Central memory CD4-positive, alpha-beta T cell (primary cell): ENCODE results near the gene PUS7L.
"Not testable (repeated sequence)": the region's sequence is repeated elsewhere in the genome, so short reads cannot be mapped to it uniquely, and the experiment has no call there.

Source experiments
- DNase-seq: peaks from one replicate; pipeline ENCODE4 v3.0.0; 2022

The PUS7L gene

DNA sequence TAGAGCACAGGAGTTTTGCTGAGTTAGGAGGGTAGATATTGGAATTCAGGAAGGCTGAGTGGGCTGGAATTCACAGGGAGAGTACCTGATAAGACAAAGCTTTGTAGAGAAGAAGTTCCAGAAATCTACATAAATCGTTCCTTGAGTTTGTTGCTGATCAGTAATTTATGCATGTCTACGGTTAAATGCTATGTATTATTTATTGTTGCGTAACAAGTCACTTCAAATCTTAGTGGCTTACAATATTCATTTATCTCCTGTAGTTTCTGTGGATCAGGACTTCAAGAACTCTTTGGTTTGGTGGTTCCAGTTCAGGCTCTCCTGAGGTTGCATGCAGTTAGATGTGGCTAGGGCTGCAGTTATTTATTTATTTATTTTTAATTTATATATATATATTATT lies 7.8 kb downstream of the PUS7L start:
- no peak for DNase-seq

DNA sequence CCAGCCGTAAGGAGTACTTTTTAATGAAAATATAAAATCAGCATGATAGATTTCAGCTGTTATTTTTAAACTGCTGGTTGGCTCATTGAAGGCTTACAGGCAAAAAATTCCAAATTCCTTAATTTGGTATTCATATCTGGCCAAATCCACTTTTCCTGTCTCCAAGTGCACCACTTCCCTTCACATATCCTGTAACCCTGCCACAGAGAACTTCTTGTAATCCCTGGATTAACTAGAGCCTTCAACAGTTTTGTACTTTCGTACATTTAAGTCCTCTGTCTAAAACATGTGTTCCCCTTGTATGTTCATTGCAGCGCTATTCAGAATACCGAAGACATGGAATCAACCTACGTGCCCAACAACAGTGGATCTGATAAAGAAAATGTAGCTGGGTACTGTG lies 9.6 kb downstream of the PUS7L start:
- no peak for DNase-seq

DNA sequence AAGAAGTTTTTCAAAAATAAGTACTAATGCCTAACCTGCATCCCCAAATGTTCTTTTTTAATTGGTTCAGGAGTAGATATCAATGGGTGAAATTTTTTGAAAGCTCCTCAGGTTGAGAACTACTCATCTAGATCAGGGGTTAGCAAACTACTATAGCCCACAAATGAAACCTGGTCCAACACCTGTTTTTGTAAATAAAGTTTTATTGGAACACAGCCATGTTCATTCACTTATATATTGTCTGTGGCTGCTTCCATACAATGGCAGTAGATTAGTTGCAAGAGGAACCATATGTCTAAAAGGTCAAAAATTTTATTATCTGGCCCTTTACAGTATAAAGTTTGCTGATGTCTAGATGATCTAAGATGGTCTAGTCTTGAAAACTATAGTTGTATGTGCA lies 13.8 kb downstream of the PUS7L start:
- DNase-seq, result no peak

DNA sequence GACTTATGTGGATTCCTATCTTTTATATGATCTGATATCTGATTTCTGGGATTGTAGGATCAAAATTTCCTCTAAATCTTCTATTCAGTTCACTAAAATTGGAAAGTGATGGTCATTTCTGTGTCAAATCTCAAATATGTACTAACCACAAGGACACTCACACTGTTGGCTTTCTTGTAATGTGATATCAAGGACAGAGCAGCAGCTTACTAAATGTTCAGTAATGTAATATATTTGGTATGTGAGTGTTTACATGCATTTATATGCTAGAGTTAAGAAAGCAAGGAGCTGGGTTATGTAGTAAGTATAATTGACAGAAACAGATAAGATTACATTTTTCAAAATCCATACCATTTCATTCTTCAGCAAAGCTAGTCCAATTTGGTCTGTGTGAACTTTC lies 16.5 kb downstream of the PUS7L start:
- no peak for DNase-seq

DNA sequence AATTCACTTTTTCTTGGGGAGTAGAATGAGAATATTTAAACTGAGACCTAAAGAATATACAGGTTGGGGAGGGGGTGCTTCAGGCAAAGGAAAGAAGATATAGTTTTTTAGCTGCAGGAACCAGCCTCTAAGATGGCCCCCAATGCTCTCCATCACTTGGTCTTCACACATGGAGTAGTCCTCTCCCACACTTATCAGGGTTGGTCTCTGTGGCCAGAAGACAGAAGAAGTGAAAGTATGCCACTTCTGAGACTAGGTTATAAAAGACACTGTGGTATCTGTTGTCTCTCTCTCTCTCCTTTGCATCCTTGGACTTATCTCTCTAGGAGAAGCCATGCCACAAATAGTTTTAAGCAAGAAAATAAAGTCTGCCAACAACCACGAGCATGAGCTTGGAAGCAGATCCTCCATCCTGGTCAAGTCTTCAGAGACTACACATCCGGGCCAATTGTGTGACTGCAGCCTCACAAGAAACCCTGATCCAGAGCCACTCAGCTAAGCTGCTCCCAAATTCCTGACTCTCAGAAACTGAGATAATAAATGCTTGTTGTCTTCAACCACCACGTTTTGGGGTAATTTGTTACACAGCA lies 18.0 kb downstream of the PUS7L start:
- no peak for DNase-seq

DNA sequence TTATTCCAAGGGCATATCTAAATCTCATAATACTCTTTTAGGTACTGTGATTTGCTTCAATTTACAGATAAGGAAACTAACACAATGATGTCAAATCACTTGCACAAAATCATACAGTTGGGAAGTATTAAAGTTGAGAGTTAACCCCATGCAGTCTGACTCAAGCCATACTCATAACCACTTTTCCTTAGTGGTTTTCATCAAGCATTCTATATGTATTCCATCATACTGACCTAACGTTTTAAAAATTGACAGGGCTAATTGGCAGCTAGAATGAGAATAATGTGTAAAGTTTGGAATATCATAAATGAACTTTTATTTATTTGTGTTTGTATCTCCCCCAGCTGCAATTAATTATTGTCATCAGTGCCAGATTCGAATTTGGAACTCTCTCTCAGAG lies 20.9 kb downstream of the PUS7L start:
- no peak for DNase-seq

DNA sequence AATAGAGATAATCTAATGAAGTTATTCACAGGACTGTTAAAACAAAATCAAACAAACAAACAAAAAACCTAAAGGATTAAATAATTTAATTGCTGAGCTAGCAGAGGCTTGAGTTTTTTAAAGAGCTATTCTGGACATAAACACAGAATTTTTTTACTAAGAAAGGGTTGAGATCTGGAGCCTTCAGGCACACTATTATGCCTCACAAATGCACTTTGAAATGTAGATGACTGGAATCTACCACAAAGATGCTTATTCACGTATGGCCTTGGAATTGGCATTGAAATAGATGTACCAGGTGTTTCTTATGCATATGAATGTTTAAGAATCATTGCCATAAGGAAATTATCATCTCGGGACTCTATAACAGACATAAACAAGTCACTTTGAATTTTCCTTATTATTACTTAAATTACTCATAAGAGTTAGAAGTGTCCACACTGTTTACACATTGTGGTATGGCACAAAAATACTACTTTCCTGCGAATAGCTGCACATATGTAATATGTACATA lies 21.6 kb downstream of the PUS7L start:
- DNase-seq, result no peak

DNA sequence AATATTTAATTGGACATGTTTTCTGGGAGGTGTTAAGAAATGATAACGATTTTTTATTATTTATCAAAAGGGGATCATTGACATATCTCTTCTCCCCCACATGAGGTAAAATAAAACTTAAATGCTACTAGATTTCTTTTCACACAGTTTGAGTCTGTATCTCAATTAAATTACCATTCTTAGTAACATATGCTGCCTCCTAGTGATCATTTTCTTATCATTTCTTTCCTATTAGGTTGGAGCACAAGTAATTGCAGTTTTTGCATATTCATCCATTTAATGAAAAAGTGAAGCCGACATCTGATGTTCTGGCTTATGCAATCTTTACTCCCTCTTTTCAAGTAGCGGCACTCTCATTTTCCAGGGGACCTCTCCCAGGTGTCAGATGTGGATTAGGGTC lies 24.9 kb downstream of the PUS7L start:
- no peak for DNase-seq

DNA sequence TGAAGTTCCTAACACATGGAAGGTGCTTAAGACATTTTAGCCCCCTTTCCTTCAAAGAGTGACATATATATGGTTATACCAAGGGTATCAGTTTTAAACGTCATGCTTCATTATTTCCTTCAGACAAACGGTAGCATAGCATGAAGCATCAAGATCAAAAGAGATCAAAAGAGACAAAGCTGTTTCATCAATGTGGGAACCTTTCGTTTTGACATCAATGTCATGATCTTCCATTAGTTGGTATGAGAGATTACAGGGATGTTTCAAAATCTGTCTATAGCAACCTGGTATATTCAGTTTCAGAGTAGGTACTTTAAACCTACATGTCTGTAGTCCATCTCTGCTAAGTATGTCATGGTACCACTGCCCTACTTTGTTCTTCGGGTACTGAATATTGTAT lies 28.3 kb downstream of the PUS7L start:
- no peak for DNase-seq

DNA sequence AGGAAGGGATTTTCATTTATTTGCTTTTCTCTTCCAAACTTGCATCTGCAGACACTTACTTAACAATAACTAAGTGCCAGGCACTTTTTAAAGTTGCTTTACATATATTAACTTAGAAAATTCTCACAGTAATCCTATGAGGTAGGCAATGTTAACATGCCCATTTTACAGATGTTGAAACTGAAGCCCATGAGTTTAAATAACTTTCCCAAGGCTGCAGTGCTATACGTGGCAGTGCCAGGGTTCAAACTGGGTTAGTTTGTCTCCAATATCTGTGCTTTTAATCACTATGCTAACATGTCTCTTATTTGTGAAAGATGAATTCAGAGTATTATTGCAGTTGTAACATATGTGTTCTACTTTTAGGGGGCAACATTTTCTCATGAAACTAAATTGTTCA lies 29.9 kb downstream of the PUS7L start:
- no peak for DNase-seq

DNA sequence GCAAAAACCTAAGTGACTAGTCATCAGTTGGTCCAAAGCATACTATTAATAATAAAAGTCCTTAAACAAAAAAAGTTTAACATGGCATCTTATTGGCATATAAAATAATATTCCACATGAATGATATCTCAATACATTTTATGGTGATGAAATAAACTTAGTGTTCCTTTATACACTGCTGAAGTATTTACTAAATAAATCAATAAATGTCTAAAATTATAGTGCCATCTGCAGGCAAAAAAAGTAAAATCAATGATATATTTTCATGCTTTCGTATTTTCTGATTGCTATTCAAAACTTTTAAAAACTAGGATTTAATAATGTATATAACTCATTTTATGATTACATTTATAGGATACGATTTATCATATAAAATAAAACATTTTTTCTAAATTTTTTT lies 30.5 kb downstream of the PUS7L start:
- no peak for DNase-seq

DNA sequence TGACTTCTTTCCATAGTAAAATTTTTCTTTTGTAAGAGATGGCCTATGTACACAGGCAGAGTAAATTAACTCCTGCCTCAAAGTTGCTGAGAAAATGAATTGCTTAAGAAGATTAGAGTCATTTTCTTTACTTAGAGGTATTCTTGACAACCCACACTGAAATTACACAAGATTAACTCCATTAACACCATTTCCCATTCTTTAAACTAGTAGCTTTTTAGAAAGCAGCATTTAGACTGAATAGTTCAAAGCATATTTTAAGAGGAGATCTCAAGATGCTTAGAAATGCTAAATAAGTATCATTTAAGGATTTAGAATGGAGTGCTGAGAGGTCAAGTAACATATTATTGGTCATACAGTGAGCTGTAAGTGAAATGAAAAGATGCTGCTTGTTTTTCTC lies 35.5 kb downstream of the PUS7L start:
- DNase-seq, result no peak

DNA sequence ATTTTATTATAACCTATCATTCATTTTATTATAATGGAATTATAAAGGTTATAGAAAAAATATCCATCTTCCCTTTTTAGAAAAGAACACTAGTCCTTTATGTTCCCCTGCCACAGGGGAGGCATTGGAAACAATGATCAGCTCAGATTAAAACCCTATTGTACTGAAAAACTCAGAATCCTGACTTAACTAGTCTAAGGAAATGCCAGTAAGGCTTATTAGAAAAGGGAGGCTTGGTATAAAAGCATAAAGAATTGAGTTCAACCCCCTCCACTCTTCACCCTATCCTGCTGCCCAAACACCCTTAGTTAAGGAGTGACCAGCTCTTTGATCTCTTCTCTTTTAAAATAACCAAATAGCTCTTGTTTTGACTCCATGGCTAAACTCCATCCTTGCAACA lies 36.0 kb downstream of the PUS7L start:
- no peak for DNase-seq

DNA sequence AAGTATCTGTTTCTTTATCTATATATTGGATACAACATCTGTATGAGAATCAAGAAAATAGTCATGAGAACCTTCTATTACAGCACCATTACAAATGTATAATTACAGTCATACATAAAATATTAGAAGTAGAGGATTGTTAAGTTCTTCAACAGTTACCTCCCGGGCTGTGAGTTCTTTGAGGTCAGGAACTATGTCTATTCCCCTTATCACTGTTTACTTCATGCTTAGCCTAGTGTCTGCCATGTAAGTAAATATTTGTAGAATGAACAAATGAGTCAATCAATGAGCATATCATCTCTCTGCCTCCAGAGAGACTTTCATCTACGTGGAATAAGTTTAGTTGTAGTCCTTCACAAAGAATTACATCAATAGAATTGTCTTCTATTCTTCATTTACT lies 47.2 kb downstream of the PUS7L start:
- DNase-seq, result no peak

DNA sequence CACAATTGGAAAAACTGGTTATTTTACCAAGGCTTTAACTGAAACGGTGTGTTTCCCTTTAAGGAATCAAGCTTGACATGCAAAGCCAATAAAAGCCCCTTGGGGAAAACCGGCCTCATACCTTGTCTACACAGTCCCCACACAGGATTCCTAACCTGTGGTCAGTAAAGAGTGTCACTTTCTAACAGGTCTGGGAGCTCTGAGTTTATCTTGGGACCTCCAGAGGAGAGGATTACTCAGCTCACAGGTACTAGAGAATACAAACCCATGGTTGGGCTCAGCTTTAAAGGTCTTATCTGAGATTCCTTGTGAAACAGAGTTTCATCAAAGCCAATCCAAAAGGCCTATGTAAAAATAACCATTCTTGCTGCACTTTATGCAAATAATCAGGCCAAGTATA lies 54.8 kb downstream of the PUS7L start:
- DNase-seq, result not testable (repeated sequence)

DNA sequence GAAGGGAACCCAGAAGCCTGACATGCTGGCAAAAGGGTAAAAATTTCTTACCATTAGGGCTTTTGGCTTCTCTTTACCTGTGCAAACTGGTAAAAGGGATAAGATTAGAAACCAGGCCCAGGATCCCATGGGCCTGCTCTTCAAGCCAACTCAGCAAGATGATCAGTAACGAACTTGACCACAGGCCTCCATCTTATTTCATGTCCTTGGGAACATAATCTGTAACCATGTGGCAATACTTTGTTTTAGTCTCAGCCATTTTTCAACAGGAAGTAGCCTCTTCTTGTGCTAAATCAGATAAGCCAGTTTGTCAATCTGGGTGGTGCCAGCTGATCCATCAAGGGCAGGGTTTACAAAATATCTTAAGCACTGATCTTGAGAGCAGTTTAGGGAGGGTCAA lies 57.4 kb downstream of the PUS7L start:
- DNase-seq, result not testable (repeated sequence)

DNA sequence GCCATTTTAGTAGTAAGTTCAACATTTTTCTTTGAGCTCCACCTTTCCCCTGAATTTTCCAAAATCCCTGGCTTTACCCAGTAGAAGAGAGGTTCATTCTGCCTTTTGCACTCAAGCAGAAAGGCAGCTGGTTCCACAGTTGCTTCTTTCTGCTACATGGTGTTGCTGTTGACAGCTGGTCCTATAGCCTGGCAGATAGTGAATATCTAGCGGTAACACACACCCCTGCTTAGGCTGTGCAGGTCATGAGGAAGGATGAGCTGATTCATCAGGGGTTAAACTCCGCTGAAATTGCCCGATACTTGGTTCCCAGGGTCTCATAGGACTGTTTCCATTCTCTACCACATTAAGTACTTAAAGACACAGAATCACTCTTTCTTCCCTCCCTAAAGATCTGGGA lies 62.4 kb downstream of the PUS7L start:
- DNase-seq, result no peak

DNA sequence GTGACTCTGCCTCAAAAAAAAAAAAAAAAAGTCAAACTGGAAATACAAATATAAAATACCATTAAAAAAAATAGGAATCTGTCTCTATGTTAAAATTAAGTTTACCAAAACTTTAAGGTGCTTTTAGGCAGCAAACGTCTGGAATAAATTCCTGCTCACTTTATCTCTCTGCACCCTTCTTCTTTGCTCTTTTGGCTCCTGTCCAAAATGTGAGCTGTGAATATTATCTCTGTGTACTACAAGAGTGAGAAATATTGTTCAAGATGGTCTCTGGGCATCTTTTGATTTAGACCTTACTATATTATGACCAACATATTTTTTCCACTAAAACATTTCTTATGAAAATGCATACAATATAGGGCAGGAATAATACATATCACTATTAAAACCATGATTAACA lies 63.7 kb downstream of the PUS7L start:
- DNase-seq, result no peak

DNA sequence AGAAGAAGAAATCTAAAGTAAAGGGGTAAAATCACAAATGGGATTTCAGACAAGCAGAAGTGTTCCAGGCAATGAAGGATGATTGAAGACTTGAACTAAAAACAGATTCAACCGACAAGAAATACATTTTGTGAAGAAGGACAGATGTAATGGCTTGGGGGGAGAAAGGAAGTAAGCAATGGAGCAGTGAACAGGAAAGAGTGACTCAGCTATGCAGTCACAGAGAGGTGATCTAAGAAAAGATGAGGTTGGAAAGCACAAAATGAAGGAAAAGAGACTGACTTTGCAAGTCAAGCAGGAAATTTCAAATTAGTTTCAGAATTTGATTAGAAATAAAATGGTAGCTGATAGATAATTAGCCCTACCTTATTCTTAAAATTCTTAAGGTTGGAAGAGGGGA lies 66.5 kb downstream of the PUS7L start:
- DNase-seq, result no peak

DNA sequence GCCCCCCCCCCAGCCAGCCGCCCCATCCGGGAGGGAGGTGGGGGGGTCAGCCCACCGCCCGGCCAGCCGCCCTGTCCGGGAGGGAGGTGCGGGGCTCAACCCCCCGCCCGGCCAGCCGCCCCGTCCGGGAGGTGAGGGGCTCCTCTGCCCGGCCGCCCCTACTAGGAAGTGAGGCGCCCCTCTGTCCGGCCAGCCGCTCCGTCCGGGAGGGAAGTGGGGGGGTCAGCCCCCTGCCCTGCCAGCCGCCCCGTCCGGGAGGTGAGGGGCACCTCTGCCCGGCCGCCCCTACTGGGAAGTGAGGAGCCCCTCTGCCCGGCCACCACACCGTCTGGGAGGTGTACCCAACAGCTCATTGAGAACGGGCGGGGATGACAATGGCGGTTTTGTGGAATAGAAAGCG lies 73.1 kb downstream of the PUS7L start:
- not testable (repeated sequence) for DNase-seq

DNA sequence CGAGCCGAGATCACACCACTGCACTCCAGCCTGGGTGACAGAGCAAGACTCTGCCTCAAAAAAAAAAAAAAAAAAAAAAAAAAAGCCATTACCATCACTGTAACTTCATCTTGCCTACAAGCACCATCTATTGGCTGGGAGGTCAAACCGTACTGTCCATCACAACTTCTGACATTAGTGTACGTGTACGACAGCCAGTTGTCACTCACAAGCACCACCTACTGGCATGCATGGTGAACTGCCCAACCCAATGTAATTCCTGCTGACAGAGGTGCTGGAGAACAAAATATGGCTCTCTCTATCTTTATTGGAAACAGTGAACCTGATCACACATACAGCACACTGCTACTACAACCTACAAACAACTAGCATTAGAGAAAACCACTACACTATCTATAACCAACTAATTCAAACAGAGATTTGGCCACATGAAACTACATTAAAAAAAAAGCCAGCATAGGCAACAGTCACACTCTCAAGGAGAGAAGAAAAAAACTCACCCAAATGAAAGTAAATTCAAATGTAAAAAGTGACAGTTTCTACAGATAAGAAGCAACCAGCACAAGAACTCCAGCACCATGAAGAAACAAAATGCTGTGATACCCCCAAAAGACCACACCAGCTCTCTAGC lies 82.3 kb downstream of the PUS7L start:
- no peak for DNase-seq

DNA sequence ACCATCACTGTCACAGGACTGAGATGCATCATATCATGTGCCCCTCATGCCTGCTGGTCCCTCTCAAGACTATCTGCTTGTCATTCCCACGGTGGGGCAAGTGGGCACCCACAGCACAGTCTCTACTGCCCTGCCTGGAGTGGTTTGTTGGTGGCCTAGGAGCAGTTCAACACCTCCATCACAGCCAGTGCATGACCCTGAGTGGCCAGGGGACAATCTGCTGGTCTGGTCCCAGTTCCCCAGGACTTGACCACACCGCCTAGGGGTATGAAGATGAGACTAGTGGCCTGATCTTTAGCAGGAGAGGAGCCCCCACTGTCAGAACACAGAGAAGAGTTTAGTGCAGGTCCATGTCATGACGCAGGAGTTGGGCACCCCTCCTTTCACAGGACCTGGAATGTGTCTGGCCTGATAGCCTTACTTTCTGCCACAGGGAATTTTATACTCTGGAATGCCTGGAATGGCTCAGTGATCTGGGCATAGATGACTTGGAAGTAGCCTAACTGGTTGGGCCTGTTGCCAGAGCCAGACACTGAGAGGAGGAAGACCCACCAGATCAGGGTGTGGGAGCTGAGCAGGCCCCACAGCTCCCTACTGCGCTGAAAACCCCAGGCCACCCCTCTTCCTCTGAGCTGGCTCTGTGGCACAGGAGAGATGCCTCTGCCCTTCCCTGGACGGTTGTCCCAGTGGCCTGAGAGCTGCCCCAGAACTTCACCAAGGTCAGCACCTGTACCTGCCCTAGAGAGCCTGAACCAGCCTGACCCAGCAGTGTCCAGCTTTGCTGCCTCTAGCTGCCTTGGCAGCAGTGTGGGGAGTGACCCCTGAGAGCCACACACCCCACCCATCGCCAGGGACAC lies 83.3 kb downstream of the PUS7L start:
- DNase-seq, result no peak

DNA sequence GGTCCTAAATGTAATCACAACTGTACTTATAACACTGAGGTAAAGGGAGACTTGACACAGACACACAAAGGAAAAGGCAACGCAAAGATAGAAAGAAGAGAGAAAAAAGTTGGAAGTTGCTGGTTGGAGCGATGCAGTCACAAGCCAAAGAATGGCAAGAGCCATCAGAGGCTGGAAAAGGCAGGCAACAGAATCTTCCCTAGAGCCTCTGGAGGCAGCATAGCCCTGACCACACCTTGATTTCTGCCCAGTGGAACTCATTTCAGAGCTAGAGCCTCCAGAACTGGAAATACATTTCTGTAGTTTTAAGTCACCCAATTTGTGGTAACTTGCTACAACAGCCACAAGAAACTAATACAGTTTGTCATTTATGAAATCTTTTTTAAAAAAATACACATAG lies 89.2 kb downstream of the PUS7L start:
- DNase-seq, result no peak
